Measurements from ENCODE around the gene LTBP2.

LTBP2 gene

GRCh38 chr14:74616507-74616906 is 4.5 kb upstream of the LTBP2 start:
- Histone ChIP-seq H3K4me3 (no peak overlapping the region), H3K27ac (peak overlapping the region in 16 of 21 experiments; percentile 1 to 90 (median 70))

GRCh38 chr14:74615735-74616134 is 3.7 kb upstream of the LTBP2 start:
- Histone ChIP-seq H3K27ac (peak overlapping the region in 10 of 21 experiments; percentile 5 to 90 (median 74)), H3K4me3 (no peak overlapping the region)

GRCh38 chr14:74614508-74615495 is 2.8 kb upstream of the LTBP2 start:
- Histone ChIP-seq H3K27ac (peak overlapping the region in 5 of 21 experiments; percentile 5 to 90 (median 81)), H3K4me3 (no peak overlapping the region)

- H3K4me3 ChIP-seq, result no peak overlapping the region
- H3K27ac ChIP-seq, result peak overlapping the region in 3 of 21 experiments; percentile 1 to 29 (median 29)
Measured at GRCh38 chr14:74613211-74613914, 1.3 kb upstream of the LTBP2 start.

GRCh38 chr14:74612350-74613021 is 449 bp upstream of the LTBP2 start:
- Histone ChIP-seq H3K4me3 (peak overlapping the region; percentile 45 to 69 (median 61)), H3K27ac (peak overlapping the region; percentile 9 to 91 (median 73))

- Histone ChIP-seq H3K27ac (peak overlapping the region in 20 of 21 experiments; percentile 9 to 91 (median 74)), H3K4me3 (peak overlapping the region; percentile 45 to 69 (median 61))
Measured at GRCh38 chr14:74610866-74611649, 979 bp downstream of the LTBP2 start.

GRCh38 chr14:74610199-74610865 is 1.7 kb downstream of the LTBP2 start:
- peak overlapping the region; percentile 45 to 69 (median 61) for H3K4me3 ChIP-seq

GRCh38 chr14:74609721-74610120 is 2.3 kb downstream of the LTBP2 start:
- Histone ChIP-seq H3K27ac (no peak overlapping the region), H3K4me3 (peak overlapping the region in 1 of 7 experiments; percentile 69)

More at GRCh38 chr14:74610199-74610865, 1.7 kb downstream of the LTBP2 start:
- H3K27ac ChIP-seq, result peak overlapping the region in 6 of 21 experiments; percentile 68 to 91 (median 76)

- peak overlapping the region in 1 of 7 experiments; percentile 69 for H3K4me3 ChIP-seq
- H3K27ac ChIP-seq, result no peak overlapping the region
Measured at GRCh38 chr14:74608959-74609611, 3.0 kb downstream of the LTBP2 start.

GRCh38 chr14:74606727-74607126 is 5.3 kb downstream of the LTBP2 start:
- H3K4me3 ChIP-seq, result no peak overlapping the region
- H3K27ac ChIP-seq, result peak overlapping the region in 1 of 21 experiments; percentile 22

- H3K4me3 ChIP-seq, result no peak overlapping the region
- peak overlapping the region in 11 of 21 experiments; percentile 22 to 72 (median 58) for H3K27ac ChIP-seq
Measured at GRCh38 chr14:74605531-74606223, 6.4 kb downstream of the LTBP2 start.

GRCh38 chr14:74604911-74605310 is 7.1 kb downstream of the LTBP2 start:
- H3K27ac ChIP-seq, result peak overlapping the region in 10 of 21 experiments; percentile 21 to 72 (median 56)
- no peak overlapping the region for H3K4me3 ChIP-seq

- H3K4me3 ChIP-seq, result no peak overlapping the region
- no peak overlapping the region for H3K27ac ChIP-seq
Measured at GRCh38 chr14:74604157-74604556, 7.9 kb downstream of the LTBP2 start.

- Histone ChIP-seq H3K4me3 (no peak overlapping the region), H3K27ac (no peak overlapping the region)
Measured at GRCh38 chr14:74601982-74602381, 10.1 kb downstream of the LTBP2 start.

- Histone ChIP-seq H3K27ac (peak overlapping the region in 17 of 21 experiments; percentile 4 to 80 (median 47)), H3K4me3 (no peak overlapping the region)
Measured at GRCh38 chr14:74599946-74600345, 12.1 kb downstream of the LTBP2 start.

- Histone ChIP-seq H3K27ac (peak overlapping the region in 18 of 21 experiments; percentile 0 to 80 (median 52)), H3K4me3 (no peak overlapping the region)
Measured at GRCh38 chr14:74599321-74599761, 12.7 kb downstream of the LTBP2 start.

Data from skin epidermis (tissue), 12 donors.